Stimulated activated CD4-positive, alpha-beta T cell treated with anti-CD3 and anti-CD28 coated beads, Interleukin-4, amount 100 ng/mL, for 48 hours (primary cell): ENCODE data around the gene MED15.
"Not testable (repeated sequence)": the region's sequence is repeated elsewhere in the genome, so short reads cannot be mapped to it uniquely, and the experiment has no call there.

Experiments
- DNase-seq, 2 donors: peaks; one replicate each; pipeline ENCODE4 v3.0.0-alpha.2; 2020; ENCODE audit warnings: low read depth in 2 of 2

The MED15 gene

GRCh38 chr22:20507253-20508066 is at the start of gene MED15:
TSS of gene MED15 (plus strand) at chr22:20507610. CDS start at chr22:20507679, 69 bp downstream.
- DNase-seq = peak; percentile 87 to 88

- no peak for DNase-seq
These were observed 48.8 kb upstream of the MED15 start for GRCh38 chr22:20458530-20459151.

GRCh38 chr22:20459152-20459542 is 48.3 kb upstream of the MED15 start:
- no peak for DNase-seq

DNA sequence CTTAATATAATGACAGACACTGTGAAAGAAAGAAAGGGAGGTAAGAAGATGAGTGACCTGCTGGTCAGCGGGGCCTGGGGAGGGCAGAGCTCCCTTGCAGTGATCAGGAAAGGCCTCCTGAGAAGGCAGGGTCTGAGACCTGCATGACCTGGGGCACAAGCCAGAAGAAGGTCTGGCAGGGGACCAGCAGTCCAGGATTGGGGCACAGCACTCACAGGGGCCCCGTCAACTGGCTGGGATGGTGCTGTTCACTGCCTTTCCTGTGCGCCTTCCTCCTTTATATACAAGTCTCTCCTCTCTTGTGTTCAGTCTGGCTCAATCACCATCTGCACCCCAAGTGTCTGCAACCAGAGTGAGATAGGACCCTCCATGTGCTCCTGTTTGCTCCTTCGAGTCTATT is 47.5 kb upstream of the MED15 start:
- DNase-seq = no peak

DNA sequence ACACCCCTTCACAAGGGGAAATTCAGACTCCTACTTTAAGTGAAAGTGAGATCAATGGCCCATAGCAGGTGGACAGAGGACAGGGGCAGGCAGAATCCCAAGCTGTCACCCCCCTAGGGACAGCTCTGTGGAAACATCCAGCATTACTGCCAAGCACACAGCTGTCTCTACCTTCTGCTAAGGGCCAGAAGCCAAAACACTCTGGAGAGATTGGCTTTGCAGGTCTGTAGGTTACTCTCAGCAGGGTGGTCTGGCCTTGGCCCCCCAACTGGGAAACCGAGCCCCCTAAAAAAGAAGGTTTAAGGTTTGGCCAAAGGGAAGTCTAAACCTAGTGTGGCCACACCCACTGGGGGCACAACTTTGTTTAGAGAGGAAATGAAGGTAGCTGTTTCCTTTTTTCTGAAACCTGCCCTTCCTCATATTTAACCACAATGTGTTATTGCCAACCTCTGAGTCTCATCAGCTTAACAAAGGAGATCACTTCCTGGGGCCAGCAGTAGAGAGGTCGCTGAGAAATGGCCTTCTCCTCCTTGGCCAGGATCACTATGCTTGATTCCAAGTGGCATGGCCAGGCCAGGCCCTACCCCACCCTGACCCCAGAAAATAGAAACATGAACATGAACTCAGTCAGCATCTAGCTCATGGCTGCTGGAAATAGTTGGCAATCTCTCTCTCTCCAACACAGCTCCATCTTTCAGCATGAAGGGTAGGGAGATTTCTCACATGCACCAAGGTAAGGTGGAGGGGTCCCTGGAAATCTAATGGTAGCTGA is 43.9 kb upstream of the MED15 start:
- DNase-seq = no peak

GRCh38 chr22:20464096-20464614 is 43.3 kb upstream of the MED15 start:
- DNase-seq = peak in 1 of 2 donors; percentile 25

- no peak for DNase-seq
These were observed 42.3 kb upstream of the MED15 start for GRCh38 chr22:20464912-20465758.

DNA sequence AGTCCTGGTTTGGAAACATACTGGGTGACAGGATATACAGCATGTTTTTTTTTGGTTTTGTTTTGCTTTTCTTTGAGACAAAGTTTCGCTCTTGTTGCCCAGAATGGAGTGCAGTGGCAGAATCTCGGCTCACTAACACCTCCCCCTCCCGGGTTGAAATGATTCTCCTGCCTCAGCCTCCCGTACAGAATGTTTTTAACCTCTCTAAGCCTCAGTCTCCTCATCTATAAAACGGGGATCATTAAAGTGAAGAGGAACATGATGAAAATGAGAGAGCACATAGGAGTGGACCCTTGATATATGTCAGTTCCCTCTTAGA is 41.7 kb upstream of the MED15 start:
- DNase-seq = no peak

GRCh38 chr22:20466659-20467379 is 40.6 kb upstream of the MED15 start:
- no peak for DNase-seq

DNA sequence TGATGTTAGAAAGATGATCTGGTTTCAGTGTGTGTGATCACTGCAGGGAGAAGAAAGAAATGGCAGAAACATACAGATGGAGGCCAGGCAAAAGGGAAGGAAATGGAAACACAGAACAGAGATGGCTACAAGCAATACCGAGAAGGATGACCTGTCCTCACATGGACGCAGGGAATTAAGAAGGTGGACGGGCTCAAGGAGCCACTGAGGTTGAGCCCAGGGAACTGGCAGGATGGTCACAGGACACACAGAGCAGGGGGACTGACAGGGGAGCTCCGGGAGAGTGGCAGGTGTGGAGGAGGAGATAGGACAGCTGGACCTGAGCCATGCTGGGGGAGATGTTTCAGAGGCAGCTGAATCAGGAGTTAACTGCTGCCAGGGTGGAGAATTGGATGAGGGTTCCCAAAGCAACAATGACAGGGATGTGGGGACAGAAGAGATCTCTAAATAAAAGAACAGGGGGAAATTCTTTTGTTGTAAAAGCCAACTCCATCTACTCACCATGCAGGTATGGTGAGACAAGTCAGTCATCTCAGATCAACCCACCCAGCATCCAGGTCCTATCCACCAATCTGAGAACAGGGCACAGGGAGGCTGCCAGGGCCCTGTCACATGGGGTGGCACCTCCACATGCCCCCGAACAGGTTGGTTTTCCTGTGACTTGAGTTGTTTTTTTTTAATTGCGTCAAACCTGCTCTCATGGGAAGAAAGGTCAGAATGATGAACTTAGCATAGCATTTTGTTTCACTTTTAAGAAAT is 38.1 kb upstream of the MED15 start:
- no peak for DNase-seq

DNA sequence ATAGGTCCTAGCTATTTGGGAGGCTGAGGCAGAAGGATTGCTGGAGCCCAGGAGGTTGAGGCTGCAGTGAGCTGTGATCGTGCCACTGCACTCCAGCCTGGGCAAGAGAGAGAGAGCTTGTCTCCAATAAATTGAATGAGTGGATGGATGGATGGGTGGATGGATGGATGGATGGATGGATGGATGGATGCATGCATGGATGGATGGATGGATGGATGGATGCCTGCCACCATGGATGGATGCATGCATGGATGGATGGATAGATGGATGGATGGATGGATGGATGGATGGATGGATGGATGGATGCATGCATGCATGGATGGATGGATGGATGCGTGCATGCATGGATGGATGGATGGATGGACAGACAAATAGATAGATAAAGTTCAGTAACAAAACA is 36.9 kb upstream of the MED15 start:
- not testable (repeated sequence) for DNase-seq

- DNase-seq = no peak
These were observed 36.1 kb upstream of the MED15 start for GRCh38 chr22:20471126-20471833.

GRCh38 chr22:20472629-20473442 is 34.6 kb upstream of the MED15 start:
- DNase-seq = no peak

DNA sequence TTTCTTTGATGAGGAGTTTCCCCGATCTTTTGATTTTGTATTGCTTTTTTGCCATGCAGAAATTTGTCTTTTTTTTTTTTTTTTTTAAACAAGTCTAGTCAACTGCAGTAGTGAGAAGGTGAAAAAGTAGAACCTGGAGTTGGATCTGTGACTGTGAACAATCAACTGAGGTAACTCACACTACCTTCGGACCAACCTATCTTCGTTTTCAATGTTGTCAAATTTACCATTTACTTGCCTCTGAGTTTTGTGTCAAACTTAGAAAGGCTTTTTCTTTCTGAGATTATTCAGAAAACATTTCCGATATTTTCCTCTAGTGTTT is 32.3 kb upstream of the MED15 start:
- DNase-seq = no peak

DNA sequence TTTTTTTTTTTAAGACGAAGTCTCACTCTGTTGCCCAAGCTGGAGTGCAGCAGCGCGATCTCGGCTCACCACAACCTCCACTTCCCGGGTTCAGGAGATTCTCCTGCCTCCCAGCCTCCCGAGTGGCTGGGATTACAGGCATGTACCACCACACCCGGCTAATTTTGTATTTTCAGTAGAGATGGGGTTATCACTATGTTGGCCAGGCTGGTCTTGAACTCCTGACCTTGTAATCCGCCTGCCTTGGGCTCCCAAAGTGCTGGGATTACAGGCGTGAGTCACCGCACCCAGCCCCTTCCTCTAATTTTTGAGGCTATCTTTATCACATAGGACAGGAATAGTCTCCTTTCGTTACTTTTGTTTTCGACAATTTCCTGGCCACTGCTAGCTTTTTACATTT is 31.8 kb upstream of the MED15 start:
- not testable (repeated sequence) for DNase-seq

- DNase-seq = not testable (repeated sequence)
These were observed 29.4 kb upstream of the MED15 start for GRCh38 chr22:20478059-20478458.

DNA sequence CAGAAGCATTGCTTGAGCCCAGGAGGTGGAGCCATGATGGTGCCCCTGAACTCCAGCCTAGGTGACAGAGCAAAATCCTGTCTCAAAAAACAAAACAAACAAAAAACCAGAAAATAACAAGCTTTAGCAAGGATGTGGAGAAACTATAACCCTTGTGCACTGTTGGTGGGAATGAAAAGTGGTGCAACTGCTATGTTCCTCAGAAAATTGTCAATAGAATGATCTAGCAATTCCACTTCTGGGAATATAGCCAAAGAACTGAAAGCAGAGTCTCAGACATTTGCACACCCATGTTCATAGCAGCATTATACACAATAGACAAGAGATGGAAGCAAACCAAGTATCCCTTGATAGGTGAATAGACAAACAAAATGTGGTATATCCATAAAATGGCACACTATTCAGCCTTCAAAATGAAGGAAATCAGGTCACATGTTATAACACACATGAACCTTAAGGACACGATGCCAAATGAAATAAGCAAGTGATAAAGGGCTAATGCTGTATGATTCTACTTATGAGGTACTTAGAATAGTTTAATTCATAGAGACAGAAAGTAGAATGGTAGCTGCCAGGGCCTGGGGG is 27.7 kb upstream of the MED15 start:
- DNase-seq = no peak

DNA sequence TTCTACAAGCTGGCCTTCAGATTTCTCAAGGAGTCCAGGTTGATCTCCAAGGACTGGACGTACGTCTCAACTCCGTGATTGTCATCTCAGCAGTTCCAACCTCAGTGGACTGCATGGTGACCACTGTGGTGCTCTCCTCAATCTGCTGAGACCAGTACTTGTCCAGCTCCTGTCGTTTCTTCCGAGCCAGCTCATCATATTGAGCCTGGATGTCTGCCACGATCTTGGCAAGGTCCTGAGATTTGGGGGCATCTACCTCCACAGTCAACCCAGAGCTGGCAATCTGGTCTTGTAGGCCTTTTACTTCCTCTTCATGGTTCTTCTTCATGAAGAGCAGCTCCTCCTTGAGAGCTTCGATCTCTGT is 24.3 kb upstream of the MED15 start:
- DNase-seq = not testable (repeated sequence)

DNA sequence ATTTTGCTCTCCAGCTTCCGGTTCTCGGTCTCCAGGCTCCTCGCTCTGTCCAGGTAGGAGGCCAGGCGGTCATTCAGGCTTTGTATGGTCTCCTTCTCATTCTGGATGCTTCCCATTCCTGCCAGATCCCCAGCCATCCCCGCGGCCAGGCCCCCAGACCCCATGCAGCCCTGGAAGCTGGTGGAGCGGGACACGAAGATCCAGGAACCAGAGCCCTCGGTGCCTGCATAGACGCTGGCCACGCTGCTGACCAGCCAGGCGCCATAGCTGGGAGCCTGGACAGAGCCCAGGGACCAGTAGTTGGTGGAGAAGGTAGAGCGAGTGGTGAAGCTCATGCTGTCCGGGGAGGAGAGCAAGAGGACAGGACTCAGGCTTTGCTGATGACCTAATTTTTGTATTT is 23.6 kb upstream of the MED15 start:
- no peak for DNase-seq
